Kidney capillary endothelial cell (primary cell): ENCODE data around the gene ENDOU.

Experiments
- DNase-seq: peaks from one replicate; pipeline ENCODE4 v3.0.0-alpha.2; 2018; ENCODE audit warnings: low spot score

ENDOU gene, protein sequence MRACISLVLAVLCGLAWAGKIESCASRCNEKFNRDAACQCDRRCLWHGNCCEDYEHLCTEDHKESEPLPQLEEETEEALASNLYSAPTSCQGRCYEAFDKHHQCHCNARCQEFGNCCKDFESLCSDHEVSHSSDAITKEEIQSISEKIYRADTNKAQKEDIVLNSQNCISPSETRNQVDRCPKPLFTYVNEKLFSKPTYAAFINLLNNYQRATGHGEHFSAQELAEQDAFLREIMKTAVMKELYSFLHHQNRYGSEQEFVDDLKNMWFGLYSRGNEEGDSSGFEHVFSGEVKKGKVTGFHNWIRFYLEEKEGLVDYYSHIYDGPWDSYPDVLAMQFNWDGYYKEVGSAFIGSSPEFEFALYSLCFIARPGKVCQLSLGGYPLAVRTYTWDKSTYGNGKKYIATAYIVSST

DNA sequence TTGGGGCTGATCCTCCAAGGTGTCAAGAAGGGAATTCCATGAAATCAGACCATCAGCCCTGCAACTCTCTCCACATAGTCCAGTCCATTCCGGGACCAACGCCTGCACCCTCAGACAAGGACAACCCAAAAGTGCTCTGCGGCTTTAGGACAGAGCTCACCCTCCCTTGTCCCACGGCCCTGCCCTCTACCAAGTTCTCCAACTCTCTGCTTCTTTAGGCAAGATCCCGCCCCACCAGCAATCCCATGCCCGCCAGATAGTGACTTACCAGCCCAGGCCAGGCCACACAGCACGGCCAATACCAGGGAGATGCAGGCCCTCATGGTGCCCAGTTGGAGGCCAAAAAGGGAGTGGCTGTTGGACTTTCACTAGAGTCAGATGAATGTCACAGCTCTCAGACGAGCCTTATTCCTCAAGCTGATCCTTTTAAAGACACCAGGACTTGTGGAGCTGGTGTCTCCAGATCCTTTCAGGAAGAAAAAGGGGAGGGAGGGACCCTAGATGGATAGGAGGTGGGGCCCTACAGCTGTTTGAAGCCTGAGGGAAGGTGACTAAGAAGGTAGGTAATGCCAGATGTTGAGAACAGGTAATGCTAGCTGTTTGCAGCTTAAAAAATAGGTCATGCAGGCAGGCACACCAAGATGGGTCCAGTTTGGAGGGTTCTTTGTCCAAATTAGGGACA is at the start of gene ENDOU:
Gene ENDOU (minus strand): TSS at position 400 of the 682 bp plus-strand sequence. CDS start 77 bp downstream, at position 323.
- no peak for DNase-seq

DNA sequence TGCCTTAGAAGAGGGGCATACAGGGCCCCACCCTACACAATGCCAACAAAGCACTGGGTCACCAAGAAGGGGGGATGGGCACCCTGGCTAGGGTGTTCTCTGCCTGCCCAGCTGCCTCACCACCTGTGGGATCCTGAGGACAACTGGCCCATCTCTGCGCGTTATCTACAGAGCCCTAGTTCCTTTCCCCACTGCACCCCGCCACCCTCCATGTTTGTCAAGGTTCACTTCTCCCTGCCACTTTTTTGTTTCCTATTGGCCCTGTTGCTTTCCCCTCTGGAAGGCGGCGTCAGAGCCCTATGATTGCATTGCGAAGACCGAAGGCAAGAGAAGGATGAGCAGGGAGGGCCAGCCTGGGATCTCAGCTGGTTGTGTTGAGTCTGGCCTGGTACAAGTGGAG is 49.4 kb upstream of the ENDOU start:
- DNase-seq, result no peak

DNA sequence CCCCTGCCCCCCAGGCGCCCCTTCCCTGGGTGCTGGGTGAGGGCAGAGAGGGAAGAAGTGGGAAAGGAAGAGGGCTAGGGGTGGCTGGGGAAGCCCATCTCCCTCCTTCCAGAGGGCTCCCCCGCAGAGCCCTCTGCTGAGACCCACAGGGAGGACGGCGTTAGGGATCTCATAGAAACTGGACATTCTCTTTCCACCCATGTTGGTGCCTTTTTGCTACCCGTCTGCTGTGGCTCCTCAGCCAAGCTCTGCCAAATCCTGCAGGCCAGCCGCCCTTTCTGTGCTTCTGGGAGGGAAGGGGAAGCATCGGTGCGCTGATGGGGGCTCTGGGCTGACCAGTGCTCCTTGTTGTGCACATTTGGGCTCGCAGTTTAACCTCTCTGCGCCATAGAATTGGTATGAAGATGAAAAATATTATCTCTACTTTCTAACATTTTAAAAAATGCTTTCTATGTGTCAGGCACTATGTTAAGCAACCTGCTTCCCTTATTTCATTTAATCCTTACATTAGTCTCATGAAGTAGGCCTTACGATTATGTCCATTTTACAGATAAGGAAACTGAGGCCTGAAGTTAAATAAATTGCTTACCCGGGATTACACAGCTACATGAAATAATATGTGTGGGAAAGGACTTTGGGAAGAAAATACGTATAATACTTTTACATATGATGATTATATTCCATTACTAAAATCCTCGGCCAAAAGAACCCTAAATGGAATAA is 48.7 kb upstream of the ENDOU start:
- no peak for DNase-seq

DNA sequence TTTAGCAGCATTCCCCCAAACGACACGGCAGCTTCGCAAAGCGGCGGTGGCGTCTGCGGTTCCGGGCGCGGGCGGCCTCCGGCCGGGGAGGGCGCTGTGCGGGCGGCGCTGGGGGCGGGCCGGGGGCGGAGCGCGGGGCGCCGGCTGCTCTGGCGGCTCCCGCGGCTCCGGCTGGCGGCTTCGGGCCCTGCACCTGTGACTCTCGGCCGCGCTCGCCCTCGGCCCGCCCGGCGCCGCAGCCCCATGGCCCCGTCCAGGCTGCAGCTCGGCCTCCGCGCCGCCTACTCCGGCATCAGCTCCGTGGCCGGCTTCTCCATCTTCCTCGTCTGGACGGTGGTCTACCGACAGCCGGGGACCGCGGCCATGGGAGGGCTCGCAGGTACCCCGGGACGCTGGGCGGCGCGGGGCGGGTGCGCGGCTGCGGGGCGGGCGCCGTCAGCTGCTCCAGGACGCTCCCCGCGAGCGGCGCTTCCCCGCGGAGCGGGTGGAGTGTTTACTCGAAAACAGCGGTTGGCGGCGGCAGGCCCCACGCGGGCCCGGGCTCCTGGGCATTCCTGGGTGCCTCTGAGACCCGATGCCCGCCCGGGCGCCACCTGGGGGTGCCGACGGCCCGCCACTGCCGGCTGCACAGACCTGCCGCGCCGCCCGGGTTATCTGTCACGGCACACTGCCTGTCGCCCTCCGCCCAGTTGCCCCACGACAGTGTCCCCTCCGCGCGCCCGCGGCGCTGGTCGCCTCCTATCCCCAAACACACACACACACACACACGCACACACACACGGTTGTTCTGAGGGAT is 48.0 kb upstream of the ENDOU start, which contains the start of gene SLC48A1:
Gene SLC48A1 (plus strand): TSS at position 177 of the 796 bp plus-strand sequence. CDS start 67 bp downstream, at position 244.
- peak; percentile 68 for DNase-seq

DNA sequence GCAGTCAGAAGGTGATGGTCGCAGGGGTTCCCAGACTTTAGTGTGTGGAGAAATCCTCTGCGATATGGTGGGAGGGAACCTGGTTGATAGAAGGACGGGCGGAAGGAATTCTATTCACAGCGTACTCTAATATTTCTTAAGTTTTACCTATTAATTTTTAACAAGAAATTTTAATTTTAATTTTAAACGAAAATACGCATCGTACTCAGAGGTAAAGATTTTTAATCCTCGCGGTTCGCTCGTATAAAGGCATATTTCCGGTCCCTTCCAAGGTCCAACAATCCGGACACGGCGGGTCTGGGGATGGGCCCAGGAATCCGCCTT is 47.4 kb upstream of the ENDOU start:
- no peak for DNase-seq

DNA sequence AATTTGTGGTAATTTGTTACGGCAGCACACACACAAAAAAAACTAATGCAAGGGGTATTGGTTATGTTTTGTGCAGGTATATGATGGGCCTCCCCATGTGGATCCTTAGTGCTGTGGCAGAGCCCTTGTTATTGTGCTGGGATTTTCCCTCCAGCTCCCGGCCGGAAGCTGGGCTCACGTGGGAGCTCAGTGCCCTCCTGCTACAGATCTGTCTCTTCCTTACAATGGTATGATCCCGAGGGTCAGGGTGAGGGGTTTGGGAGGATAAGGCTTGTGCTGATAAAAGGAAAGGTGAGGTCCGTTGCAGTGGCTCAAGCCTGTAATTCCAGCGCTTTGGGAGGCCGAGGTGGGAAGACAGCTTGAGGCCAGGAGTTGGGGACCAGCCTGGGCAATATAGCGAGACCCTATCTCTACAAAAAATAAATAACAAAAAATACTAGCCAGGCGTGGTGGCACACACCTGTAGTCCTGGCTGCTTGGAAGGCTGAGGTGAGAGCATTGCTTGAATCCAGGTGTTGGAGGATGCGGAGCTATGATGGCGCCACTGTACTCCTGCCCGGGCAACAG is 46.9 kb upstream of the ENDOU start:
- DNase-seq, result no peak

DNA sequence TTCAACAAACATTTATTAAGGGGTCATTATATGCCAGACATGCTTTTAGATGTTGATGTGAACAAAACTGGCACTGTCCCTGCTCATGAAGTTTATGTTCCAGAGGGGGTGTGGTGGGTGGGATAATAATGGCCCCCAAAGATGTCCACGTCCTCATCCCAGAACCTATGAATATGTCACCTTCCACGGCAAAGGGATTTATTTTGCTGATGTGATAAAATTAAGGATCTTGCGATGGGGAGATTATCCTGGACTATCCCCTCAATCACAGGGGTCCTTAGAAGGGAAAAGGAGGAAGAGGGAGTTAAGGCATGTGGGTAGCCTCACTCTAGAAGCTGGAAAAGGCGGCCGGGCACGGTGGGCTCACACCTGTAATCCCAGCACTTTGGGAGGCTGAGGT is 46.0 kb upstream of the ENDOU start:
- DNase-seq, result no peak

DNA sequence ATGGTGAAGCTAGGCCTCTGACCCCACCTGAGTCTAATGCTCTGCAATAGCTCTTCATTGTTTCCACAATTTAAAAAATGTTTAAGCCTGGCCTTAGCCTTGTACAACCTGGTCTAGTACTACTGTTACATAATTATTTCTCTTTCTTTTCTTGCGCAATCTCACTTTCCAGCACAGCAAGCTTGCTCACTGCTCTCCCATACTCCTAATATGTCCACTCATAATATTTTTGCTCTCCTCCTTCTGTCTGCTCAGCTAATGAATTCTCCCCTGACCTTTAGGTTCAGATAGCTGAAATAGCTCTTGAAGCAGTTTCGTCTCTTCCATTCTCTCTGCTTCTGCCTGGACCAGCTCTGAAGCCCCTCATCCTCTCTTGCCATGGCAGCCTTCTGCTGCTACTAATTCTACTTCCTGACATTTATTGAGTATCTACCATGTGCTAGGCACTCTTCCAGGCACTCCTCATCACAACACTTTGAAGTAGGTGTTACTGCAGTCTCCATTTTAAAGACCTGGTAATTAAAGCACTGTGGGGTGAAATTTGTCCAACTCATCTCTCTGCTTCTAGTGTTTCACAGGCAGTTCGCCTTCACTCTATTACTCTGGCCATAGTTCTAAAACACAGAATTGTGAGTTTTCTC is 44.9 kb upstream of the ENDOU start:
- no peak for DNase-seq

DNA sequence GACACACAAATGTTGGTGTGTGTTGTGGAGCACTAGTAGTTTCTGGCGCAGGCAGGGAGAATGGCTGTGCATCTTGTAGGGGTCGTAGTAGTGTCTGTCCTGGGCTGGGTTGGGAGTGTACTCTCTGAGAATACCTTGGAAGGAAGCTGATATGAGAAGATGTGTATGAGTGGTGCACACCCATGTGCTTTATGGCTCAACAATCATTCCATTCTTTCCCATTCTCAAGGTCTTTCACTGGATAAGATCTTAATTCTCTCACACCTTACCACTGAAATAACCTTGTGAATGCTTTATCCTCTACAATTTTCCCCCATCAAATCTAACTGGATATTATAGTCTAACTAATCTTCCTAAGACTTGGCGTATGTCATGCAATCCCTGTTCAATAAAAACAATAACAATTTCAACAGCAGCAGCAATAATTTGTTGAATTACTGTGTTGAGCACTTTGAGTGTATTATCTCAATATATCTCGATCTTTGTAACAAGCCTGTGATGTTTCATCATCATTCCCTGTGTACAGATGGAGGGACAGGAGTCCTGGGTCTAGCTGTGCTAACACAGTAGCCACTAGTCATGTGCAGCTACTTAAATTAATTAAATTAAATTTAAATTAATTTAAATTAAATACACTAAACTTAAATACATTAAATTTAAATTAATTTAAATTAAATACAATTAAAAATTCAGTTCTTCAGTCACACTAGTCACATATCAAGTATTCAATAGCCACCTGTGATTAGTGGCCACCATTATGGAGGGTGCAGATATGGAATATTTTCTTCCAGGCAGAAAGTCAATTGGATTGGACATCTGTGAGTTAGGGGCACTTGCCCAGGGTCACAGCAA is 44.2 kb upstream of the ENDOU start:
- DNase-seq, result no peak

DNA sequence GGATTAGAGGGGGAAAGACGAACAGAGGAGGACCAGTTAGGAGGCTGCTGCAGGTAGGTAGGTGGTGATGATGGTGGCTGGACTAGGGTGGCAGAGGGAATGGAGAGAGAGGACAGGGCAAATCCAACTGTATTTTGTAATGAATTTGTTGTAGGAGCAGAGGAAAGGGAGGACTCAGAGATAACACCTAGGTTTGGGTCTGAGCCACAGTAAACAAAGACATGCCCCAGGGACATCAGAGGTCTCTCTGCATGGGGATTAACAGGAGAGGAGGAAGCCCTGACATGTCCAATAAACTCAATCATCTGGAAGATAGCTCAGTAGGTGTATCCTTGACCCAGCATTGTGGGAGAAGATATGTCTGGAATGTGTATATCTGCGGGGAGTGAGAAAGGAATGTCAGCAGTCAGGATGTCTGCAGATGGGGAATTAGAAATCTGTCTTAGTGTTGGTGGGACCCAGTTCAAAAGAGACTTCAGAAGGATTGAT is 43.1 kb upstream of the ENDOU start:
- DNase-seq, result no peak

DNA sequence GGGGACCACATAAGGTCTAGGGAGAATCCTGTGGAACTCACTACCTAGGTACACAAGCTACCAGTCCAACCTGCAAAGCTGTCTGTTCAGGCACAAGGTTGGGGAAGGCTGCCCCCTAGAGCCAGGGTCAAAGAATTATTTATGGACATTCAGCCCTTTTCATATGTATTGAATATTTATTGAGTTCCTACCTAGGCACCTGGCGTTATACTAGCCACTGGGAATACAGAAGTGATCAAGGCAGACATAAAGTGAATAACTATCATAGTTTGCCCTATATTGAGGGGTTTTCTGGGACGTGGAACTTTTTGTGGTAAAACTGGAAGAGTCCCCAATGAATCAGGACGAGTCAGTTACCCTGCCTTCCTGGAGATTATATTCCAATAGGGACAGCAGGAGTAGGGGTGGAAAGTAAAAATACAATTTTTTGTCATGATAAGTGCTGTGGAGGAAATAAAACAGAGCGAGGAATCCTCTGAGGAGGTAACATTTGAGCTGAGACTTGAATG is 42.0 kb upstream of the ENDOU start:
- DNase-seq, result no peak

DNA sequence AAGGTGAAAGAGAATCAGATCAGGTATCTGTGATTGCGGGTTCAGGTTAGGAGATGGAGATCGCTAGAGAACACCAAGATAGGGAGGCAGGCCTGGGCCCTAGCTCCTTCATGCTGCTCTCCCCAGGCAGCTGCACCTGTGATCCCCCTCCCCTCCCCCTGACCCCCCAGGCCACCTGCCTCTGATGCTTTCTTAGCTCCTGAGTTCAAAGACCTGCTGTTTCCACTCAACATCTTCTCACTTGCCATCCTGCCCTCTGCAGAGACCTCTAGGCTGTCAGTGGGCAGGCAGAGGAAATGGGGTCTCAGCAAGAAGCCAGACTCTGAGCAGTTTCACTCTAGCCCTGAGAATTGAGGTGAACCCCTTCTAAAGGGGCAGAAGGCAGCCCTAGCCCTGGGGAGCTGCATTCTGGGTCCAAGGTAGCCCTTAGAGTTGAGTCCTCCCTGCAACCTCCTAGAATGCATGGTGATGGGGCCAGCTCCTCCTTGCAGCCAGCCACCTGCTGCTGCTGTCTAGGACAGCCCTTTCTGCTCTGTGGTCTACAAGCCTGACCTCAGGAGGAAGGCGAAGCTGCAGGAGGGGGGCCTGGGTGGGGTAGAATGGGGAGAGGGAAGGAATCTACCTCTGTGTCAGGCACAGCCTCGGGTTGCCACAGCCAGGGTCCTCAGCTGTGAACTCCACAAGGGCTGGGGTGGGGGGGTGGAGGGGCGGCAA is 41.4 kb upstream of the ENDOU start:
- no peak for DNase-seq

DNA sequence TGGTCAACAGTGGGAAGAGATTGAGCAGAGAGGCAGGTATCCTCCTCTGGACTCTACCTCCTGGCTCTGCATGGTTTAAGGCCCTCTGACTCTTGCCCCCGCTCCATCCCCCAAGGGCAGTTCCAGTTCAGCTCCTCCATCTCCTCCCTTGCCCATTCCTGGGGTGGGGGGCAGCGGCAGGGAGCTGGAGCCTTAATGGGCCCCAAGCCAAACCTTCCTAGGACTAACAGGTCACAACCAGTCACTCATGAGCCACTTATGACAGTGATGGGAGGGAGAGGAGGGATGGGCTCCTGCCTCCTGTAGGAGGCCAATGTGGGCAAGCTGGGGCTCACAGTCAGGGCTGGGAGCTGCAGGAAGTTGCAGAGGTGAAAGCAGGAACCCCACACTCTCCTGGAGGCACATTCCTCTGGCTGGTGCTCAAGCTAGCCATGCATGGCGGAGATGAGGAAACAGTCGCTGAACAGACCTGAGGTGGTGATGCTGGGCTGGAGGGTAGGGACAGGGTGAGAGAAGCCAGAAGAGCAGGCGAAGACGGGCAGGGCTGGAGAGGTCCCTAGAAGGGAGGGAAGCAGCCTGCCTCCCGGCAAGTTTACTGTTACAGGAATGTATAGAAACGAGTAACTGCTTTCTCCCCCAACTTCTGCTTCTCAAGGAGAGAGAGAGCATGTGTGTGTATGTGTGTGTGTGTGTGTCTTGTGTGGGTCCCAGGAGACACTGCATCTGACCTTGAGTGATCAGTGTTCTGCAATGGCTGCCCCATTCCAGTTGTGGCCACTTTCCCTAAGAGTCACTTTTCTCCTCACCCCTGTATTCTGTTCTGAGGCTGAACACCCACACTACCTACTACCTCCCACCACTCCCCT is 38.4 kb upstream of the ENDOU start:
- no peak for DNase-seq

DNA sequence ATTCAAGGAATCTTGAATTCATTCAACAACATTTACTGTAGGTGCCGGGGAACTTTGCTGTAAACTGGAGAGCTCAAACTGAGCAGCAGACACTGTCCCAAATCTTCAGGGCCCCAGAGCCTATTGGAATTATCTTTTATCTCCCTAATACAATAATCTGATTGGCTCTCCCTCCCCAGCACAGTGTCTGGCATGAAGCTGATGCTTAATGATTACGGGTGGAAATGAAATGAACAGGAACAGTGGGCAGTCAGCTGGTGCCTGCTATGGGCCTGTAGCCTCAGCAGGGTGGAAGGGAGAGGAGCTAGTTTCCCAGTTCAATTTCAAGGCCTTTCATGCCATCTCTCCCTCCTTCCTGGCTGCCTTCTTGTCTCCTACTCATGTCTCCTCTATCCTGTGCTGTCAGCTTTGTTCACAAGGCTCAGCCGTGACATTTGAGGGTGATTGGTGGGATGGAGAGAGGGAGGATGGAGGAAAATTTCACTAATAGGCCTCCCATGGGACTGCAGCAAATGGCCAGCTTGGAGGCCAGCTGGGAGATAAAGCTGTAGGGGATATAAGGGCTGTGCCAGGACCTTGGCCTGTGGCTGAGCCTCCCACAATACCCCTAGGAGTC is 37.7 kb upstream of the ENDOU start:
- no peak for DNase-seq

DNA sequence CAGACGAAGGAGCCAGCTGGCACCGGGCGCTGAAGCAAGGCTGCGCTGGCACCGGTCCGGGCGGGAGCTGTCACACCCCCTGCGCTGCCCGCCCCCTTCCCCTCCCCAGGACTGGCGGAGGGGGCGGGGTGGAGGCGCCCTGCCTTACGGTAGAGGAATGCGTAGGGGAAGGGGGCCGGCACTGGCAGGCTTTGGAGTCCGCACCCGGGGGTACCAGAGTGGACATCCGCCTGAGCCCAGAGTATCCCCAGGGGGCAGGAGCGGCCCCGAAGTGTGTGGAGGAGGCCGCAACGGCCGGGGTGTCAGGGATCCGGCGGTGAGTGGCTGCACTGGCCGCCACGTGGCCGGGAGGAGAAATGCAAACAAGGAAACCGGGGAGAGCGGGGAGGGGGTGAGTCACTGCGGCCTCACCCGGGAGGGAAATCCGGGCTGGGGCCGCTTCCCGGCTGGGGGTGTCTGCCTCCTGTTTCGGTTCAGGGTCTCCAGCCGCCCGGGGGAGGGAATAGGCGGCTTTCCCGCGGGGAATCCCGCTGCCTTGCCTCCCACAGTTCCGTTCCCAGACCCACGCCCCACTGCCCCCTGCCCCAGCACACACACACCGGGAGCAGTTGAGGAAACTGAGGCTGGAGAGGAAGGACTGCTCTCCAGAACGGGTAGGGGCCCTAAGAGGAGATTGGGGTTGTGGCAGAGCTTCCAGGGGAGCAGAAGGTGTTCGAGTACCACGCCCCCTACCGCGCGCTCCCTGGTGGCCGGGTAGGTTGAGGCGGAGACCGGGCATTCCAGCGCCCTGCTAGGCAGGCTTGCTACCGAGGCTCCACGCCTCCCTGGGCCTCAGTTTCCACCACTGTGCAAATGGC is 33.8 kb upstream of the ENDOU start, which contains the start of gene RAPGEF3:
Gene RAPGEF3 (minus strand): TSS at position 47 of the 857 bp plus-strand sequence. CDS start 324 bp downstream, outside the sequence.
- DNase-seq, result peak; percentile 92

DNA sequence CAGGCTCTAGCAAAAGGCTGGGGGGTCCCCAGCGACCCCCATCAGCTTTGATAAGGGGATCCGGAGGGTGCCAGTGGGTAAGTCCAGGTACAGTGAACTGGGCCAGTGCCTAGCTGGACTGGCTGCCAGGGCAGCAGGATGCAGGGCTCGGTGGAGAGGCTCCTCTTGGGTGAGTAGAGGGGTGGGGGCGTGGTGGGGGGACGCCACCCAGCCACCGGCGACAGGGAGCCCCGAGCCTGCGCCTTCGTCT is 33.2 kb upstream of the ENDOU start:
- no peak for DNase-seq
